Ovary (tissue), 9 donors: ENCODE measurements around the gene ARHGEF28. TPM values are rescaled to one million over a fixed set of nuclear protein-coding genes. Genes with fewer than 3 reads are reported as not detected.

Source experiments
- DNase-seq, 5 donors: peaks; one replicate each; pipeline ENCODE4 v3.0.0-alpha.2; 2019 to 2020
- H3K27ac ChIP-seq, 2 donors: fragments of 200-600 bp; one replicate each; pipeline versions ENCODE4 v1.5.1 to v1.8.0; 2019 to 2022
- H3K27me3 ChIP-seq: fragments of 200-600 bp; one replicate; pipeline ENCODE4 v1.8.0; 2022
- H3K36me3 ChIP-seq: fragments of 200-600 bp; sonication (generic); one replicate; pipeline ENCODE4 v1.5.1; 2019
- H3K4me1 ChIP-seq: one replicate; pipeline ENCODE4 v1.8.1; 2013; ENCODE audit warnings: mild to moderate bottlenecking, moderate library complexity; ENCODE audit not compliant: insufficient read depth
- H3K4me3 ChIP-seq: fragments of 200-600 bp; sonication (generic); one replicate; pipeline ENCODE4 v1.5.1; 2017
- H3K9me3 ChIP-seq, 2 donors: fragments of 200-600 bp in 1 of 2; sonication (generic) in 1 of 2; one replicate each; pipeline versions ENCODE4 v1.5.1 to v1.8.1; 2013 to 2019; ENCODE audit warnings: mild to moderate bottlenecking in 1 of 2, moderate library complexity in 1 of 2
- CTCF ChIP-seq, 3 donors: fragments of 450-650 bp in 2 of 3; fragments of 200-600 bp in 1 of 3; IDR thresholded peaks; one replicate each; pipeline versions ENCODE4 v1.5.1 to v1.8.0; 2016 to 2022; ENCODE audit warnings: antibody characterized with exemption in 3 of 3, mild to moderate bottlenecking in 1 of 3
- EP300 ChIP-seq: sonication (generic); formaldehyde crosslinking; IDR thresholded peaks from one replicate; pipeline ENCODE4 v1.6.1; 2017; ENCODE audit warnings: antibody characterized with exemption
- POLR2A ChIP-seq: fragments of 450-650 bp; IDR thresholded peaks from one replicate; pipeline ENCODE4 v1.6.1; 2017; ENCODE audit warnings: antibody characterized with exemption, mild to moderate bottlenecking, moderate library complexity
- WGBS, 3 donors: extraction: QIAGEN DNeasy Blood & Tissue Kit in 1 of 3; methylation state at CpG; one replicate each; pipeline versions ENCODE4 v1.1.5 to v1.1.7; 2013 to 2017; 5-methylcytosine and 5-hydroxymethylcytosine counted together
- intact Hi-C, 4 donors: fragments of 100-400 bp; cut with DNase I; formaldehyde crosslinking; loops; one replicate each; pipeline versions ENCODE4 v1.11.0 to v1.15.1; 2022 to 2023
- polyA plus RNA-seq, 2 donors: library from polyadenylated mRNA; stranded (reverse); fragments of 200-250 nt in 1 of 2; fragments of 350-450 nt in 1 of 2; fragmentation: Illumina TruSeq in 1 of 2; extraction: RNeasy Lipid Tissue Mini Kit (QIAGEN cat#74804) in 1 of 2; gene quantifications; one replicate each; pipeline ENCODE4 v1.2.3, GENCODE V29; 2013 to 2014
- total RNA-seq, 7 donors: library from RNA; depleted of rRNA in 2 of 7; stranded (reverse); fragments of >200 nt in 2 of 7; fragmentation: NEBNext Ultra II Directional in 3 of 7; extraction: Animal tissue kit (Norgen Biotek cat#: 25700) in 3 of 7; gene quantifications; one replicate each; pipeline versions ENCODE4 v1.1.0 to v1.2.4, GENCODE V29; 2016 to 2023
- donor health status: DM: no; HTN: no; CAD: no; lungs with moderate emphysema.
- donor health status: DM: no; HTN: no; CAD: no.
- donor health status: Bipolar disorder and iron deficiency.
- donor health status: DM: yes; HTN: yes; CAD: no.
- donor health status: DM: no; HTN: no; CAD: no.
- donor health status: DM: yes; HTN: yes; CAD: no.

The ARHGEF28 gene
- total and polyA plus RNA-seq, 9 donors: 21.5 to 75.6 (median 35.0) TPM

DNA sequence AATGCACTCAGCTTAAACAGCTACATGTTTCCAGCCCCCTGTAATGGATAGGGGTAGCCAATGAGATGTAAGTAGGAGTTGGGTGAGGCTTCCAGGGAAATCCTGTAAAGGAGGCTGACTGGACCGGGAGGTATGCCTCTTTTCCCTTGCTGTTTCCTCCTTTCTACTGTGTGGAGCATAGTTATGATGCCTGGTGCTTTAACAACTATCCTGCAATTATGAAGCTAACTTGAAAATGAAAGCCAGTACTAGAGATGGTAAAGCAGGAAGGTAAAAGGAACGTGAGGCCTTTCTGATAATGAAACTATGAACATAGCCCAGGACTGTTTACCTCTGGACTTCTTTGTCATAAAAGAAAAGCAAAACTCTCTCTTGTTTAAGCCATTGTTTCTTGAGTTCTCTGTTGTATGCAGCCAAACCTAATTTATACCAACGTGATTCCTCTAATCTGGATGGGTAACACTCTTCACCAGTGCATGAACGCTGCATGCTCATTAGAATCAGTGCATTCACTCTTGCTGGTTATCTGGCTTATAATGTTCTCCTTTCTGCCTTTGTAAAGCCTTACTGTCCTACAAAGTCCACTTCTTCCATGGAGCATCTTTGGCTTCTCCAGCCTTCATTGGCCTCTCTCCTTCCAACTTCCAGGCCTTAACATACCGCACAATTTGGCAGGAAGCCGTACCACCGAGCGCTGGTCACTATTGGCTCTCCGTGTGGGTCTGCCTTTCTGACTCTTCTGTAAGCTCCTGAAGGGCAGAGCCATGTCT is 8.3 kb upstream of the ARHGEF28 start:
- intact Hi-C loops: loop anchor here in 1 of 4 donors (10.0 kb wide), 1 partner anchor 167 kb away; no protein-coding TSS in a partner anchor
- peaks cover 2% of the 10 kb centered on the region for H3K4me1 ChIP-seq
- TF ChIP-seq POLR2A: no peak
- TF ChIP-seq CTCF (IDR thresholded peaks at IDR 0.05): no peak
- no peak for TF ChIP-seq EP300
- no peaks in the 10 kb centered on the region for H3K9me3 ChIP-seq
- no peaks in the 10 kb centered on the region for H3K27me3 ChIP-seq
- no peak for DNase-seq
- no peak overlapping the region for H3K27ac ChIP-seq
- no peaks in the 10 kb centered on the region for H3K36me3 ChIP-seq
- no peak overlapping the region for H3K4me3 ChIP-seq
- 59 to 69% (median 66%) methylated on average over 9 of the region's 9 CpGs for WGBS, 3 donors

- TF ChIP-seq EP300: no peak
- TF ChIP-seq CTCF (IDR thresholded peaks at IDR 0.05): no peak
- no peak for TF ChIP-seq POLR2A
- intact Hi-C loops: loop anchor here in 2 of 4 donors (10.0 kb wide), 2 partner anchors 75 to 165 kb away; no protein-coding TSS in a partner anchor
- 79 to 90% (median 83%) methylated on average over 4 of the region's 4 CpGs for WGBS, 3 donors
Observed at GRCh38 chr5:73619606-73620333, 6.2 kb upstream of the ARHGEF28 start.

GRCh38 chr5:73620334-73620687 is 5.7 kb upstream of the ARHGEF28 start:
- Histone ChIP-seq H3K4me3 (no peak overlapping the region), H3K9me3 (no peaks in the 10 kb centered on the region), H3K27me3 (no peaks in the 10 kb centered on the region), H3K36me3 (no peaks in the 10 kb centered on the region), H3K4me1 (peaks cover 3% of the 10 kb centered on the region), H3K27ac (no peak overlapping the region)
- WGBS, 3 donors: 83 to 95% (median 92%) methylated on average over 1 of the region's 1 CpG
- TF ChIP-seq CTCF (IDR thresholded peaks at IDR 0.05) (no peak), EP300 (no peak), POLR2A (no peak)
- no peak for DNase-seq
- intact Hi-C loops: loop anchor here in 1 of 4 donors (10.0 kb wide), 1 partner anchor 74 kb away; no protein-coding TSS in a partner anchor

More at GRCh38 chr5:73619606-73620333, 6.2 kb upstream of the ARHGEF28 start:
- Histone ChIP-seq H3K27me3 (no peaks in the 10 kb centered on the region), H3K36me3 (no peaks in the 10 kb centered on the region), H3K4me1 (peaks cover 2% of the 10 kb centered on the region), H3K4me3 (no peak overlapping the region), H3K9me3 (no peaks in the 10 kb centered on the region), H3K27ac (no peak overlapping the region)
- no peak for DNase-seq

DNA sequence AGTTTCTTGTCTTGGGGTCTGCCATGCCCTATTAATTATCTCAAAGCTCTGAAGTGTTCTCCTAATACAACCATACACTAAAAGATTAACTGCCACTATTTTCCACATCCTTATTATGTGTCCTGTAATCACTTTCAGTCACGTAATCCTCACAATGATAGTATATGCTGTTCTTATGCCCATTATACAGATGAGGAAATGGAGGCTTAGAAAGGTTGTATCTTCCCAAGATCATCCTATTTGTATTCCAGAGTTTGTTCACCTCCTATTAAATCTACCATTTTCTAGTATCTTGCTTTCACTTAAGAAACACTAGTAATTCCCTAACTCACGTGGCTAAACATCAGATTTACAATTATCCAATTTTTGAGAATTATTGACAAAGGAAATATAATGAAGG is 2.9 kb upstream of the ARHGEF28 start:
- no peaks in the 10 kb centered on the region for H3K27me3 ChIP-seq

More for the DNA sequence above, 2.9 kb upstream of the ARHGEF28 start:
- no peak overlapping the region for H3K27ac ChIP-seq
- intact Hi-C loops: loop anchor here in 1 of 4 donors (10.0 kb wide), 1 partner anchor 72 kb away; no protein-coding TSS in a partner anchor
- no peak for DNase-seq
- H3K36me3 ChIP-seq: no peaks in the 10 kb centered on the region
- TF ChIP-seq EP300: no peak
- no peak for TF ChIP-seq CTCF (IDR thresholded peaks at IDR 0.05)
- no peak for TF ChIP-seq POLR2A
- no peak overlapping the region for H3K4me3 ChIP-seq
- 93 to 97% (median 97%) methylated on average over 2 of the region's 2 CpGs for WGBS, 3 donors
- no peaks in the 10 kb centered on the region for H3K9me3 ChIP-seq
- peaks cover 3% of the 10 kb centered on the region for H3K4me1 ChIP-seq
